Activated CD8-positive, alpha-beta memory T cell treated with anti-CD3 and anti-CD28 coated beads for 24 hours (primary cell): Measurements from ENCODE around the gene PRR36.
A peak's percentile ranks its signal among the peaks of the same experiment; 100 is the strongest.
"Not testable (repeated sequence)": the region's sequence is repeated elsewhere in the genome, so short reads cannot be mapped to it uniquely, and the experiment has no call there.

Source experiments
- DNase-seq: peaks from one replicate; pipeline ENCODE4 v3.0.0-alpha.2; 2020

Gene PRR36

DNA sequence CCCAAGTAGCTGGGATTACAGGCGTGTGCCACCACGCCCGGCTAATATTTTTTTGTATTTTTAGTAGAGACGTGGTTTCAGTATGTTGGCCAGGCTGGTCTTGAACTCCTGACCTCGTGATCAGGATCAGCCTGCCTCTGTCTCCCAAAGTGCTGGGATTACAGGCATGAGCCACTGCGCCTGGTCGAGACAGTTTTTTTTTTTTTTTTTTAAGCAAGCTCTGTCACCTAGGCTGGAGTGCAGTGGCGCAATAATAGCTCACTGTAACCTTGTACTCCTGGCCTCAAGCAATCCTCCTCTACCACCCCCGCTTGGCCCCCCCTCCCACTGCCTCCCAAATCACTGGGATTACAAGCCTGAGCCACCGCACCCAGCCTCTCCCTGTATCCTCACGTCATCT is 23.1 kb upstream of the PRR36 start:
- DNase-seq: no peak

DNA sequence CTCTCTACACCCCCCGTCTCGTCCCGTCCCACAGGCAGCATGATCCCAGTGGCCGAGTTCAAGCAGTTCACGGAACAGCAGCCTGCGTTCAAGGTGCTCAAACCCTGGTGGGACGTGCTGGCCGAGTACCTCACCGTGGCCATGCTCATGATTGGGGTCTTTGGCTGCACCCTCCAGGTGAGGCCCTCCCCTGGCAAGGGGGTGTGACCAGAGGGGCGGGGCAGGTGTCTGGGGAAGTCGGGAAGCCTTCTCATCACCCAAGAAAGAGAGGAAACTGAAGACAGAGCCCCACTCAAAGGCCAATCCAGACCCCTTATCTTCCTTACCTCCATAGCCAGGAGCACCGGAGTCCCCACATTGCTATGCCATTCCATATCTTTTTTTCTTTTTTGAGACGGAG is 21.4 kb upstream of the PRR36 start:
- DNase-seq: no peak

DNA sequence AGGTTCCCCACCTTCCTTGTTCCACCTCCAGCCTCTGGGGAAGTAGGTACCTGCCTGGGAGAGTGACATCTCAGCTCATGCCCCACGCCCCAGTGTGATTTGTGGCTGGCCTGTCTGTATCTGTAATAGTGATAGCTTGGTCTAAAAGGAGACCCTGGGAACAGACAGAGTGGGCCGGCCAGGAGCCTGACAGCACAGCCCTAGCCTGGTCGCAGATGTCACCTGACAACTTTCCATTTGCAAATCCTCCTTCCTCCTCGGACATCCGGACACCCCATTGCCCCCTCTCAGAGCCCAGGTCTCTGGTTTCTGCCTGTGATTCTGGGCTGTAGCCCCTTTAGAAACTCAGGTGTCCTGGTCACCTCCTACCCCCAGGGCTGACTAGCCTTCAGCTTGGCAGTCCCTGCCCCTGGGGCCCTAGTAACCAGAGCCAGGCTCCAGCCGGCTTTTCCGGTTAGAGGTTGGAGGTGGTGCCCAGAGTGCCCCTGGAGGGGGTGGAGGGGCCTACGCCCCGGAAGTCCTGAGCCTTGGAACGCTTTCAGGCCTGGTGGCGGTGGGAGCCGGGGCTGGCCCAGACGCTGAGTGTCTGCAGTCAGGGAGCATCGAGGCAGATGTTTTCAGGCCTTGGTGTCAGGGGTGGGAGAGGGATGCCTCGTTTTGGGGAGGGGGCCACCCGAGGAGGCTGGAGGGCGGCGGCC is 20.6 kb upstream of the PRR36 start:
- DNase-seq: no peak

DNA sequence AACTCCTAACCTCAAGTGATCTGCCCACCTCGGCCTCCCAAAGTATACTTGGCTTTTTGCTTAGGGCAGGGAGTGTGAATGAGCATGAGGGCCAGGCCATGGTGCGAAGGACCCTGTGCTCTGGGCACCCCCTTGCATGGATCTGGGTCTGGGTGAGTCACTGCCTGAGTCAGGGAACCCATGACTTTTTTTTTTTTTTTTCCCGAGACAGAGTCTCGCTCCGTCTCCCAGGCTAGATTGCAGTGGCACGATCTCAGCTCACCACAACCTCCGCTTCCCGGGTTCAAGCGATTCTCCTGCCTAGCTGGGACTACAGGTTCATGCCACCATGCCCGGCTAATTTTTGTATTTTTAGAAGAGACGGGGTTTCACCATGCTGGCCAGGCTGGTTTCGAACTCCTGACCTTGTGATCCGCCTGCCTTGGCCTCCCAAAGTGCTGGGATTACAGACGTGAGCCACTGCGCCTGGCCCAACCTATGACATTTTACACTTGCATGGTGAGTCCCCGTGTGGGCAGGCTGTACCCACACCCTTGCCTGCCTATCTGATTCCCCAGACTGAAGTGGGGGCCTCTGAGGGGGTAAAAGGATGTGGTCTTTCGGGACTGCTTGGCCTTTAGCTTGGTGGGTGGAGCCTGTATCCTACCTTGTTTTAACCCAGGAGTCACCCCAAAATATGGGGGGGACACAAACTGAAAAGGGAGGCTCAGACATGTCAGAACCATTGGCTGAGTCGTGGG is 19.3 kb upstream of the PRR36 start:
- DNase-seq: not testable (repeated sequence)

DNA sequence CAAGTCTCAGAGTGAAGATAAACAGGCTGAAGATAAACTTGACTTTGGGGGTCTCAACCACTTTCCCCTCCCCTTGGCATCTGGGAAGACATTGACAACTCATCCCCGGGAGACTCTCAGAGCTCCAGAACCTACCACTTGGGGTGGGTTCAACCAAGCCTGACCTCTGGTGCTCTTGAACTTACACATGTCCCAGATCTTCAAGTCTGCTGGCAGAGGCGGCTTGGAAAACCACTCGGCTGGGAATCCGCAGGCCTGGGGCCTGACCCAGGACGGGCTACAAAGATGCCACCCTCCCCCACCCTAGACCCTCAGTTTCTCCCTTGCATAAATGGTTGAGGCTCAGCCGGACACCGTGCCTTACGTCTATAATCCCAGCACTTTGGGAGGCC is 14.6 kb upstream of the PRR36 start:
- DNase-seq: no peak

DNA sequence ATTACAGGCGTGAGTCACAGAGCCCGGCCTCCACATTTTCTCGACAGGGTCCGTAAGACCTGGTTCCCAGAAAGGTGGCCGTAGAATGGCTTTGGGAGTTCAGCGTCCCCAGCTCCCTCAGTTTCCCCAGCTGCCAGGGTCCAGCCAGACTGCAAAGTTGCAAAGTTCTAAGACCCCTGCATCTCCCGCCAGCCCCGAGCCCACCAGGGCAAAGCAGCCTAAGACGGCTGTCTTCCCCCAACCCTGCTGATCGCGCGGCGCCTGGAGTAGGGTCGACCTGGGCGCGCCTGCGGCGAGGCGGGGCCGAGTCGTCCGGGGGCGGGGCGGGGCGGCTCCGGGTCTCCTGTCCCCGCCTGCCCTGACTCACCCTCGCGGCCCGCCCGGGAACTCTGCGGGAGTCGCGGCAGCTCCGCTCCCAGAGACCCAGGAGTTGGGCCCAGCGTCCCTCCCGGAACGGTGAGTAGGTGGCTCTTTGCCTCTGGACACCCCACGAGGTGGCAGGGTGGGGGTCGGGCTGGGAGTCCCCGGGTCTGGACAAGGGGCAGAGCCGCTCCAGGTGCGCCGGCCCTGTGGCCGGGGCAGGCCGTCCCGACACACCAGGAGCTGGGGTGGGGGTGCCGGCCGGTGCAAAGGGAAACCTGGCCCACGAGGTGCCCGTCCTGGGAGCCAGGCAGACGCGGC is 14.1 kb upstream of the PRR36 start, which contains the start of gene LRRC8E:
TSS of gene LRRC8E (plus strand) at position 366 of the 681 bp plus-strand sequence. CDS start 7,094 bp downstream, outside the sequence.
- no peak for DNase-seq

DNA sequence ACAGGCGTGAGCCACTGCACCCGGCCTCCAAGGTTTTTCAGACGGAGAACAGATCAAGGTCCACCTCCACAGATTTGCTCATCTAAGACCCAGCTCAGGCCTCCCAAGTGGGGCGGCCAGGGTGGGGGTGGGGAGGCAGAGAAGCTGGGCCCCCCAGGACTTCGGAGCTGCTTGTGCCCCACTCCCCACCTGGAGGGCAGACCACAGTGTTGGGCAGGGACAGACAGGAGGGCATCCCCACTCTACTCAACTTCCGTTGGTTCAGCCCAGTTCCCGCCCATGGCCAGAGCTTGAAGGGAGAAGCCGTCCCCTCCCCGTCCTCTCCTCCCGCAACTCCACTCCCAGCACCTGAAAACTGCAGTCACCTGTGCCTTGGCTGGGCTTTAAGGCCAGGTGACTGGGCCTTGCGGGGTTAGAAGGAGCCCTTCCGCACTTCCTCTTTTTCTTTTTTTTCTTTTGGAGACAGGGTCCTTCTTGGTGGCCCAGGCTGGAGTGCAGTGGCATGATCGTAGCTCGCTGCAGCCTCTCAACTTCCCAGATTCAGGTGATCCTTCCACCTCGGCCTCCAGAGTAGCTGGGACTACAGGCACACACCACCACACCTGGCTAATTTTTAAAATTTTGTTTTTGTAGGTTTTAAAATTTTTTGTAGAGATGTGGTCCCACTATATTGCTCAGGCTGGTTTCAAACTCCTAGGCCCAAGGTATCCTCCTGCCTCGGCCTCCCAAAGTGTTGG is 13.4 kb upstream of the PRR36 start:
- no peak for DNase-seq

DNA sequence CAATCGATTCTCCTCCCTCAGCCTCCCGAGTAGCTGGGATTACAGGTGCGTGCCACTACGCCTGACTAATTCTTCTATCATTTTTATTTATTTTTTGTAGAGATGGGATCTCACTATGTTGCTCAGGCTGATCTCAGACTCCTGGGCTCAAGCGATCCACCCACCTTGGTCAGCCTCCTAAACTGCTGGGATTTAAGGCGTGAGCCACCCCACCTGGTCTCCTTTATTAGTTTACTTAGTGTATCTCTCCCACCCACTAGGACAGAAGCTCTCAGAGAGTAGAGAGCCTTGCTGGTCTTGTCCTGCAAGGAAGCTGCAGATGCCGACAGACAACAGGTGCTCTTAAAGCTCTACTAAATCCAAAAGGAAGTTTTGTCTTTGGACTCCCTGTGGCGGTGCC is 11.6 kb upstream of the PRR36 start:
- no peak for DNase-seq

DNA sequence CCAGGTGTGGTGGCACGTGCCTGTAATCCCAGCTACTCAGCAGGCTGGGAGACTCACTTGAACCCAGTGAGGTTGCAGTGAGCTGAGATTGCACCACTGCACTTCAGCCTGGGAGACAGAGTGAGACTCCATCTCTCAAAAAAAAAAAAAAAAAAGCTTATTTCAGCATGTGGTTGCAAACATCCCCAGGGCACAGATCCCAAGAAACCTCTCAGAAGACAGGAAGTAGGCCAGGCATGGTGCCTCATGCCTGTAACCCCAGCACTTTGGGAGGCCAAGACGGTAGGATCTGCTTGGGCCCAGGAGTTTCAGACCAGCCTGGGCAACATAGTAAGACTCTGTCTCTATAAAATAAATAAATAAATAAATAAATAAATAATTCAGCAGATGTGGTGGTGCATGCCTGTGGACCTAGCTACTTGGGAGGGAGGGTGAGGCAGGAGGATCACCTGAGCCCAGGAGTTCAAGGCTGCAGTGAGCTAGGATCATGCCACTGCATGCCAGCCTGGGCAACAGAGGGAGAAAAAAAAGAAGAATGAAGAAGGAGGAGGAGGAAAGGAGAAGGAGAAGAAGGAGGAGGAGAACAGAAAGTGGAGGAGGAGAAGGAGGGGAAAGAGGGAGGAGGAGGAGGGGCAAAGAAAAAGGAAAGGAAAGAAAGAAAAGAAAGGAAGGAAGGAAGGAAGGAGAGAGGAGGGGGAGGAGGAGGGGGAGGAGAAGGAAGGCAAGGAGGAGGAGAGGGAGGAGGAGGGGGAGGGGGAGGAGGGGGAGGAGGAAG is 9.8 kb upstream of the PRR36 start:
- no peak for DNase-seq

DNA sequence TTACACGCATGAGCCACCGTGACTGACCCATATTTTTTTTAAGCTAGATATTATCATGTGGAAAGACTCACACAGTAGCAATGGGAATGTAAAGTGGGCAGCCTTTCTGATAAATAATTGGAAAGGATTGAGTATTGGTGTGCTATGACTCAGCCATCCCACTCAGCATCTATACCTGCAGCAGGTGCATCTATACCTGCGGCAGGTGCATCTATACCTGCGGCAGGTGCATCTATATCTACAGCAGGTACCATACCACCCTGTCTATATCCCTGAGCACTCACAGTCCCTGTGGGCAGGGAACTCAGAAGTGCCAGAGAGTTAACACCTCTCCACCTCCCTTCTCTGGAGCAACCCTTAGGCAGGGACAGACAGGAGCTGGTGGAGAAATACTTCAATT is 8.9 kb upstream of the PRR36 start:
- DNase-seq: no peak

DNA sequence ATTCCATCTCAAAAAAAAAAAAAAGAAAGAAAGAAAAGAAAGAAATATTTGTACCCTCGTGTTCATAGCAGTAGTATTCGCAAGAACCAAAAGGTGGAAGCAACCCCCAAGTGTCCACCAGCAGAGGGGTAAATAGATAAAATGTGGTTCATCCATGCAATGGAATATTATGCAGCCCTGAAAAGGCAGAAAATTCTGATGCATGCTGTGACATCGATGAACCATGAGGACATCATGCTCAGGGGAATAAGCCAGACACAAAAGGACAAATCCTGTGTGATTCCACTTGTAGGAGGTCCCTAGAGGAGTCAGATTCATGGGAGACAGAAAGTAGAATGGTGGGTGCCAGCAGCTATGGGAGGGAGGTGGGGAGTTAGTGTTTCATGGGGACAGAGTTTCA is 7.7 kb upstream of the PRR36 start:
- no peak for DNase-seq

DNA sequence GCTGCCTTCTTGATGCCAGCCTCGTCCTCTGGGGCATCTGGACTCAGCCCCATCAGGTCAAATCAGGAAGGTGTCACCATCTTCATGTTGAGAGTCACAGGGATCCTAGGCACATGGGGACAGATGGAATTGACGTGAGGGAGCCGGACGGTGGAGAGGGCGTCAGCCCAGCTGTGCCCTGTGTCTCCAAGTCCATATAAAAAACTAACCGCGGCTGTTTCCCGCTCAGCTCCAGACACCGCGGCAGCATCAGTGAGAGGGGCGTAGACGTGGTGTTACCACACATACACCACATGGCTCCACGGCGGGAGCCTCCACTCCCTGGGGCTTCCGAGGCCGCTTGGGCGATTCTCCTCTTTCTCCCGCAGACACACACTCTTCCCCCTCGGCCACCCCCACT is 5.6 kb upstream of the PRR36 start:
- DNase-seq: no peak

DNA sequence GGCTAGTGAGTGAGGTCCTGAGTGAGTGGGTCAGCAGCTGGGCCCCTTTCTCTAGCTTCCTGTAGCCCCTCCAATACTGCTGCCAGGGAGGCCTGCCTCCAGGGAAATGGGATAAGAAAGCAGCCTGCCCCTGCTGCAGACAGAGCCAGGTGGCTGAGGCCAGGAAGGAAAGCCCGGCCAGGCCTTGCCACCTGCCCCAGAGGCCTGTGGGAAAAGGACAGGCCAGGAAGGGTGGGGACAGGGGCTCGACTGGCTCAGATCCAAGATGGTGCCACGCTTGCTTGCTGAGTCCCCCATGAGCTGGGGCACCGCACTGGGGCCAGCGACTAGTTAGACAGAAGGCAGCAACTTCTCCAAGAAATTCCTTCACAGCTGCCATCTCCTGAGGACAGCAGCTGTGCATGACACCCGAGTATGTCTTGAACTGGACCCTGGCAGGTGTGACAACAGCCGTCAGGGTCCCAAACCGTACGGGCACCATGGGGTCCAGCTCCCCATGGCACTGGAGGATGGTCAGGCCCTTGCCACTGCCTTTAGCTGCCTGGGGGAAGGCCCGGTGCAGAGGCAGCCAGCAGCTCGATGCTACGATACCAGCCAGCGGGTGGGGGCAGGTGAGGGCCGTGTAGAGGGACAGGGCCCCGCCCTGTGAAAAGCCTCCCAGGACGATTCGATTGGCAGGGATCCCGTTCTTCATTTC is 5.1 kb upstream of the PRR36 start:
- DNase-seq: no peak

DNA sequence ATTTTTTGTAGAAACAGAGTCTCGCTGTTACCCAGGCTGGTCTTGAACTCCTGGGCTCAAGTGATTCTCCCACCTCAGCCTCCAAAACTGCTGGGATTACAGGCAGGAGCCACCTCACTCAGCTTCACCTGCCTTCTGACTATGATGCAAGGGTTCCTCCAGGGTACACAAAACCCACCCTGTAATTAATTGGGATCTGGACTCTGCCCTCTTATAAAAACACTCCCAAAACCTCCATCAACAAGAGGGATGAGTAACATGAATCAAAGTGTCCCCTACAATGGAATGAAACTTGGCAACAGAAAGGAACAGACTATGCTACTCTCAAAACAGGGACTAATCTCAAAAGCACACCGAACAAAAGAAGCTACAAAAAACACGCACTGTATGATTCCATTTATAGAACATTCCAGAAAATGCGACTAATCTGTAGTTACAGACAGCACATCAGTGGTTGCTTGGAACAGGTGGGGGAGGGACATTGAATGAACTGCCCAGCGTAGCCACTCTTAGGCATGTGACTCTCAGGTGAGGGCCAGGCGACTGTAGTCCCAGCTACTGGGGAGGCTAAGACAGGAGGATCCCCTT is 3.2 kb upstream of the PRR36 start:
- DNase-seq: no peak

DNA sequence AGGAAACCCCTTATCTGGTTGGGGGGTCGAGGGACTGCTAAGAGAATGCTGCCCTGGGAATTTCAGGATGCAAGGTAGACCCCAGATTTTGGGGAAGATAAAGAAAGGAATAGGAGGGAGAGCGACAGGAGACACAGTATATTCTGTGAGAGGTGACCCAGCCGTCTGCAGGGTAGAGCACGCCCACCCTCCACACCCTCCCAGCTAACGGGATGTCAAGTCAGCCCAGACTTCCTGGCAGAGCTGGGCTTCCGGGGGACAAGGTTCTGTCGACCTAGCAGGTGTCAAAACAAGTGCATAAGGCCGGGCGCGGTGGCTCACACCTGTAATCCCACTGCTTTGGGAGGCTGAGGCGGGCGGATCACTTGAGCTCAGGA is 695 bp upstream of the PRR36 start:
- DNase-seq: no peak

DNA sequence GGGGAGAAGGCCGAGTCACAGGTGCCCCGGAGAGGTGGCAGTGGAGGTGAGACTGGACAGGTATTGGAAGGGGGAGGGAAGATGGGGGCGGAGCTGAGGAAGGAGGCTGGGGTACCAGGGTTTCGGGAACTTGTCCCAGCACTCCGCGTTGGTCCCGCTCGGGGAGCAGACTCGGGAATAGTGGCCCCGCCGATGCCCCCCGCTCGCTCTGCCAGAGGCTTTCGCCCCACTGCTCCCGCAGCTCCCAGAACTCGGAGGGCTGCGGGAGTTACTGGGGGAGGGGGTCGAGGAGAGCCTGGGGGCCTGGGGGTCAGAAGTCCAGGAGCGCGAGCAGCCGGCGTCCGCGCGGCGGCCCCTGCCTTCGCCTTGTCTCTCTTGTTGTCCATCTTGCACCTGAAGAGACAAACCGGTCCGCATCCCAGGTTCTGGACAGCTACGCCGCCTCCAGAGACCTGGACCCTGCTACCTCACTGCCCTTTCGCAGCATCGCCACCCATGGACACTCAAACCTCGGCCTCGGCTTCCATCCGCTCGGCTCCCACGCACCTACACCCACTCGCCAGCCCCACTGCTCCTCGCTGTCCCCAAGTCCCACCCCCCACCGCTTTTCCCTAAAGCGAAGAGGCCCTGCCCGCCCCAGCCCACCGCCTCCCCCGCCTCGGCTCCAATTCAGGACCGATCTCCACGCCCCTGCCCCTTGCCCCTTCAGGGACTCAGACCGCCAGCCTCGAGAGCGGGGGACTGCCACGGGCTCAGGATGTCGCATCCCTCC is 700 bp downstream of the PRR36 start:
- DNase-seq: no peak

DNA sequence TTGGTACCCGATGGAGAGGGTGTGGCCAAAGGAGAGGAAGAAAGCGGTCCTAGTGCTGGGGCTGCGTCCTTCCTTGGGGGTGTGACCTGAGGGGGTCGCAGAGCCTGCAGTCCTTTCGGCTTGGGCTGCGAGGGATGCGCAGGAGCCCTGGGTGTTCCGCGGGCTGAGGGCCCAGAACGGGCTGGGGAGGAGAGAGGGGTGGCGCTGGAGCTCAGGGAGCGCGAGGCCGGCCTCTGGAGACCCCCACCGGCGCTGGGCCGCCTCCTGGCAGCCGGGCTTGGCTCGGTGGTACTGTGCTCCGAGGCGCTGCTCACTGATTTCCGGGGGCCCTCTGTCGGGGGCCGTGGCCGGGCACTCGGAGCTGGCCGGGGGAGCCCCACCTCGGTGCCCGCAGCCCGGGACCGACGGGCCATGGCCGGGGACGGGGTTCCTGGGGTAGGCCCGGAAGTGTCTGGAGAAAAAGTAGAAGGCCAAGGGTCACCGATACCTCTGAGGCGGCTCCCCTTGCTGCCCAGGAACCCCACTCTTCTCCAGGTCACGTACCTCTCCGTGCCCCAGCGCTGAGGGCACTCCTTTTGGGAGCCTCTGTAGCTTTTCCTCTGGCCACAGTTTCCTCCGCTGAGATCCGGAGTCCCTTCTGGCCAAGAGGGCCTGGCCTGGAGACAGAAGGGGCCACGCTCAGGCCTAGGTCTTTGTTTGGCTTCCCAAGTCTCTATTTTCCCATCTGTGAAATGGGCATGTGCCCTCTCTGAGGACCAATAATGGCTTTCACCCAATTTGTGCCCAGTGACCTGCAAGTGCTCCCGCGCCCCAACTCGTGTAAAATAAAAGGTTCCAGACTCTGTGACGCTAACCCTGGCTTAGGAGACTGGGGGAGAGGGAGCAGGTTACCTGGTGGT is 1.6 kb downstream of the PRR36 start:
- no peak for DNase-seq

DNA sequence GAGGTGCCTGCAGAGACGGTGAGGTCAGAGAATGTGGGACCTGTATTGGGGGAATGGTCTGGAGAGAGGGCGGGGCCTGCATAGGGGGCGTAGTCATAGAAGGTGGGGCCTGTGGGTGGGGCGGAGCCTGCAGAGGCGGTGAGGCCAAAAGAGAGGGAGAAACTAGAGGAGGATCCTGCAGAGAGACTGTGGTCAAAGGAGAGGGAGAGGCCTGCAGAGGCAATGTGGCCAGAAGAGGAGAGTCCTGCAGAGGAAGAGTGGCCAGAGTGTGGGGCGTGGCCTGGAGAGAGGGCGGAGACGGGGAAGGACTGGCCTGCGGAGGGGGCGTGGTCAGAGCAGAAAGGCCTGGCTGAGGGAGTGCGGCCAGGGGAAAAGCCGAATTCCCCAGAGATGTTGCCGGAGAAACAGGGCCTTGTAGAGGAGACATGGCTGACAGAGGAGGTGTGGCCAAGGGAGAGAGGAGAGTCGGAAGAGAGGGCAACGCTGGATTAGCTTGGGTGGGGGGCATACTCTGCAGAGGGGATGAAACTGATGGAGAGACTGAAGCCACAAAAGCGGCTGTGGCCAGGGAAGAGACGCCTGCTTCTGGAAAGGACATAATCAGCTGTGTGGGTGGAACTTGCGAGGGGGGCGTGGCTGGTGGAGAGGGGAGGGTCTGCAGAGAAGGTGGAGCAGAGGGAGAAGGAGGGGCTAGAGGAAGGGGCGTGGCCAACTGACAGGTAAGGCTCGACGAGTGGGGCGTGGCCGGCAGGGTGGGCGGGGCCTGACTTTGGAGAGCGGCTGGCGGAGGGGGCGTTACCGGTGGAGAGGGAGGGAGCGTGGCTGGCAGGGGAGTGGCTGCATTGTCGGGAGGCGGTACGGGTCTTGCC is 2.5 kb downstream of the PRR36 start:
- DNase-seq: peak; percentile 82
